HG02623 (cell line): Measurements from ENCODE around the gene UBASH3A.

ENCODE experiments used
- ATAC-seq: cut with Tn5 transposase; IDR thresholded peaks from one replicate; pipeline ENCODE4 v1.9.1; 2021; ENCODE audit warnings: moderate library complexity; ENCODE audit not compliant: unreplicated experiment

The UBASH3A gene

GRCh38 chr21:42374864-42375499 is 28.7 kb upstream of the UBASH3A start:
- ATAC-seq = no peak

- ATAC-seq = no peak
Observed at GRCh38 chr21:42375506-42375905, 28.2 kb upstream of the UBASH3A start.

DNA sequence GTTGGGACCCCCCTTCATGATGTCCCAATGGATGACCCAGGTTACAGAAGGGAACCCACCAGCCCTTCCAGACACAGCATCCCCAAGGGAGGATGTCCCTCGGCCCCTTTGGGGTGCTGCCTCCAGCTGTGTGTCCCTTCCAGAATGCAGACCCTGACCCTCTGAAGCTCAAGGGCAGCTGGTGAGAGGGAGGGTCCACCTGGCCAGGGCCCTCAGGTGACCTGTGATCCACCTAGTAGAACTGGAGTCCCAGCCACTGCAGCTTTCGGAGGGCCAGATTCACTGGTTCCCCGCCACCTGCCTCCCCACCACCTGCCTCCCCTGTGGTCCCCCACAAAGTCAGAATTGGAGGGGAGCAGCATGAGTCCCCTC is 27.8 kb upstream of the UBASH3A start:
- ATAC-seq = no peak

- no peak for ATAC-seq
Observed at GRCh38 chr21:42376338-42376982, 27.2 kb upstream of the UBASH3A start.

GRCh38 chr21:42377211-42377950 is 26.3 kb upstream of the UBASH3A start:
- ATAC-seq = no peak

DNA sequence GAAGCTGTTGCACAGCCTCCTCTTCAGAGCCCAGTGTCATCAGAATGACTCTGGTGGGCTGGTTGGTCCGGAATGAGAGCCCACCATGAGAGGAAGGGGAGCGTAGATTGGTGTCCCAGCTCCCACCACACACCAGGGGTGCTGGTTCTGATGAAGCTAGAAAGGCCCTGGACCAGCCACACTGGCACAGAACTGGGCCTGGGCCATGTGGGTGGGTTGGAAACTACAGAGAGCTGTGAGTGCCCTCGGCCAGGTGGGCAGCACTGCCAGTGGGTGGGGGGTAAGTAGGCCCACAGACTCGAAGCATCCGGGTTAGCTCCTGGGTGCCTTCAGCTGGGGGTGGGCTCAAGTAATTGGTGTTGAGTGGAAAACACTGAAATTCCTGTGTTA is 25.8 kb upstream of the UBASH3A start:
- ATAC-seq = no peak

- no peak for ATAC-seq
Observed at GRCh38 chr21:42378418-42378817, 25.3 kb upstream of the UBASH3A start.

GRCh38 chr21:42379426-42380215 is 24.1 kb upstream of the UBASH3A start:
- no peak for ATAC-seq

DNA sequence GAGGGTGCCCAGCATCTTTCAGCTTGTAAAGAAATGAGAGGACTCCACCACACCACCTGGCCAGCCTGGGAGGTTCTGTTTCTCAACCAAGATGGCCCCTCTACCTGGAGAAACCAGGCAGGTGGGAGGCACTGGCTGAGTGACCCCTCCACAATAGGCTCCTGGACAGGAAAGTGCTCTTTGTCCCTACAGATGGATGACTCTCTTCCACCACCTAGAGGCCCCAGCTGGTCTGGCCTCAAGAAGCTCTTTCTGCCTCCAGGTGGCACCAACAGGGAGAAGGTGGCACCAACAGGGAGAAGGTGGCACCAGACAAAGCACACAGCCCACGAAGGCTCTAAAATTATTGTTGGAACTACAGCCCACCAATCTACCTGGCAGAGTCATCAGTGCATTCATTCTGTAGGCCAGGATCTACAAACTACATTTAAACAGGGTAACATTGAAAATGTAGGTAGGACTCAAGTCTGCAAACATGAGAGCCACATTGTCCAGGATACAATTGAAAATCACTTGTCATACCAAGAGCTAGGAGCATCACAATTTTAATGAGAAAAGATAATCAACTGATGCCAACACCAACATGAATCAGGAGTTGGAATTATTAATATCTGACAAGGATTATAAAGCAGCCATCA is 22.2 kb upstream of the UBASH3A start:
- no peak for ATAC-seq

DNA sequence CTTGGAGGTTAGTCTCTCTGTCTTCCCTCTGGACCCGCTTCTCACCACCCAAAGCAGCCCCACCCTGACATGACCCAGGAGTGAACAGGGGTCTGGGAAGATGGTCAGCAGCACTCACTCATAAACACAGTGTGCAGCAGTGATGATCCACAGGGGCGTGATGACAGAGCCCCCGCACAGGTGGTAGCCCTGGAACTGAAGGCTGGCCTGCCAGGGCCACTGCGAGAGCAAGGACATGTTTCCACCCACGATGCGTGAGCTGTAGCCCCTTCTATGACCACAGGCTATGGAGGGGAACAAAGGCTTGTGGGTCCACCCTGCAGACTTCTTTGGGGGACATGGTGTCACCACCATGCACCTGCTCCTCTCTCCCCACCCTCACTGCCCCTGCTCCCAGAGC is 20.8 kb upstream of the UBASH3A start:
- ATAC-seq = no peak

DNA sequence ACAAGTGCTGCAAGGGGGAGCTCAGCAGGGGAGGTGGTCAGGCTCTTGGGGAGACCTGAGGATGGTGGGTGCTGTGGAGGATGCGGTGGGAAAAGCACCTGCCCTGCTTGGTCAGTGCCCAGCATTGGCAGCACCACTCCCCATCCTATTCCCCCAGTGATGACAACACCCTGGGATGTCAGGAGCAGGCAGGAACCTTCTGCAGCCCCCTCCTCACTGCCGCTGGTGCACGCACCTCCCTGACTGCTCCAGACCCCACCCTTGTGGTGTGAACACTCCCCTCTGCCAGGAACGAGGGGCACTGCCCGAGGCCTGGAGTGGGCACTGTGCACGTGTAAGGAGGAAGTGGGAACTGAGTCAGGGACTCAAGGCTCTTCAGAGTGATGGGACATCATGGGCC is 20.4 kb upstream of the UBASH3A start:
- no peak for ATAC-seq

DNA sequence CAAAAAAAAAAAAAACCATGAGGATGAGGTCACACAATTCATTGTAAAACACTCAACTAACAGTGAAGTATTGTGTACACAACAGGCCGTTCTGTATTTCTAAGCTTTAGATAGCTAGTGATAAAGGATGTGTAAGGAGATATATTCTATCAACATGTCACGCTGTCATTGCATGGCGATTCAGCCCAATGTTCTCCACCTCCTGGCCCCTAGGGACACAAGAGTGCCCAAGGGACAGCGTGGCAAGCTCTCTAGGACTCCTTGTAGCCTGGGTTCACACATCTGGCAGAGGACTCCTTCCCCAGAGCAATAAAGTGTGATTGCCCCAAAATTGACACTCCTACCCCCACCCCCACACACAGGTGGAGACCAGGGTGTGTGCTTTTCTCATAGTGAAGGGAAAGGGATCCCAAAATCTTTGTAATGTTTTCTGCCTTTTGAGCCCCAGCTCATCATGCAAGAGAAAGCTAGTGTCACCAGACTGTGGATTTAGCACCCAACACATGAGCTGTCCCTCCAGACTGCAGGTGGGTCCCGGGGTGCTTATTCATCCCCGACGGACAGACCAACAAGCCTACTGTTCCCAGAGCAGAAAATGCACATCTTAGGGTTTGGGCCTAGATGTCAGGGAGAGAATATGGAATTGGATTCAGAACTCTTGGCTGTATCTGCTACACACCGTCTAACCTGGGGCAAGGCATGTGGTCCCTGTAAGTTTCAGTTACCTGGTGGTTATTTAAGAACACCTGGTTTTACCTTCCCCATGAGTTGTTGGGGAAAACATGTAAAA is 19.4 kb upstream of the UBASH3A start:
- ATAC-seq = no peak

GRCh38 chr21:42384989-42385388 is 18.7 kb upstream of the UBASH3A start:
- no peak for ATAC-seq

- ATAC-seq = no peak
Observed at GRCh38 chr21:42385619-42386018, 18.1 kb upstream of the UBASH3A start.

GRCh38 chr21:42386034-42386591 is 17.6 kb upstream of the UBASH3A start:
- ATAC-seq = no peak

- no peak for ATAC-seq
Observed at GRCh38 chr21:42387164-42387563, 16.5 kb upstream of the UBASH3A start.

GRCh38 chr21:42387843-42388340 is 15.8 kb upstream of the UBASH3A start:
- no peak for ATAC-seq

DNA sequence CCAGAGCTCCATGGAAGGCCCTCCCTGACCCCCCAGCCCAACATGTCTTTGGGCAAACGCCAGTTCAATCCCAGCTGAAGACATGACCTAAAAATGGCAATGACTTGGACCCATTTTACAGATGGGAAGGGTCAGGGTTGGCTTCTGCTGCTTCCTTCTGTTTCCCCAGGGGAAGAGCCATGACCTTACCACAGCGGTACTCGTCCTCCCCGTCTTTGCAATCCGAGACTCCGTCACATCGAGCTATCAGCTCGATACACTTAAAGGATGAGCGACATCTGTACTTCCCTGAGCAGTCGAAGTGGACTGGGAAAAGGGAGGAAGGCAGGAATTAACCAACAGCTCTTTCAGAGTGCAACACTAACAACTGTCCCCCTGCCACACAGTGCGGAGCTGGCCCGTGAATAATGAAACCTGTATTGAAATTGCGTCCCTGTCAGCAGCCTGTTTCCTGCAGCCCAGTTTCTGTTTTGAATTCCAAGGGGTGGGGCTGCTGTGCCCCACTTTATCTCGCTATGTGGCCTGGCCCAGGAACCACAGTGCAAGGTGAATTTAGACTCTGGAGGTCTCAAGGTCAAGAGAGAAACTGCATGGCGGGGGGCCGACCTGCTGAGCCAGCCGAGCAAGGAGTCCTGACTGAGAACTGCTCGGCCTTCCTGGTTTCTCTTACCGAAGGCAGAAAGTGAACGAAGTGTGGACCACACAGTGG is 14.8 kb upstream of the UBASH3A start:
- ATAC-seq = no peak

GRCh38 chr21:42389449-42389835 is 14.3 kb upstream of the UBASH3A start:
- no peak for ATAC-seq
